Measurements from ENCODE around the gene TMOD3. TPM values are rescaled to one million over a fixed set of nuclear protein-coding genes. Genes with fewer than 3 reads are reported as not detected.

TMOD3 gene
- total and polyA plus RNA-seq, 2 of the 8 experiments (the other 6 are each of a cell fraction or from before 2014, with no cell fraction given), result 3.9 to 29.0 TPM

- Histone ChIP-seq H3K79me2 (ENCODE audit: control insufficient read depth in 1 of 2, insufficient read depth in 2 of 2, low read length in 2 of 2) (peaks cover 0 to 68% of the 10 kb centered on the region in 2 experiments), H3K4me3 (ENCODE audit: extremely low read depth in 1 of 4, insufficient read depth in 2 of 4, low read depth in 3 of 4, low read length in 4 of 4) (no peak overlapping the region)
- POLR2A ChIA-PET (ENCODE audit: partially characterized antibody), result no interaction called here
These were observed 16.6 kb downstream of the TMOD3 start for GRCh38 chr15:51846066-51846462.

More at GRCh38 chr15:51846066-51846462, 16.6 kb downstream of the TMOD3 start:
- Histone ChIP-seq H4K8ac (ENCODE audit: extremely low read depth, insufficient read depth, low read length) (no peak overlapping the region; the same call in 1 of the 2 replicates), H3K4ac (replicated peaks; ENCODE audit: insufficient read length, low read depth, low read length) (no peak overlapping the region), H3K27me3 (replicated peaks in 1 of 4; ENCODE audit: control insufficient read depth in 3 of 4, extremely low read depth in 1 of 4, insufficient read depth in 3 of 4, low read length in 3 of 4) (no peaks in the 10 kb centered on the region), H2AFZ (ENCODE audit: low read length) (no peak overlapping the region), H3K23me2 (ENCODE audit: low read depth, low read length) (no peaks in the 10 kb centered on the region), H3K18ac (ENCODE audit: extremely low read depth, low read length) (no peak overlapping the region), H4K20me1 (replicated peaks in 1 of 2; ENCODE audit: control insufficient read depth in 1 of 2, insufficient read depth in 2 of 2, low read length in 2 of 2) (peaks cover 0 to 2% of the 10 kb centered on the region in 2 experiments), H2BK120ac (replicated peaks; ENCODE audit: low read depth, low read length) (no peak overlapping the region), H2BK12ac (ENCODE audit: low read depth, low read length) (no peak overlapping the region), H2BK15ac (ENCODE audit: low read length) (no peak overlapping the region), H3K27ac (ENCODE audit: low read depth, low read length) (no peak overlapping the region), H3K4me2 (ENCODE audit: insufficient read depth in 1 of 2, low read depth in 2 of 2, low read length in 2 of 2) (no peak overlapping the region), H3K14ac (ENCODE audit: insufficient read length) (no peak overlapping the region), H3K79me1 (ENCODE audit: low read depth, low read length) (peaks cover 6% of the 10 kb centered on the region; the same call in 1 of the 2 replicates), H2BK5ac (ENCODE audit: low read depth, low read length) (no peak overlapping the region), H2AK5ac (ENCODE audit: low read depth, low read length) (no peak overlapping the region), H3K9me3 (ENCODE audit: insufficient read depth in 2 of 2, low read depth in 1 of 2, low read length in 1 of 2) (no peaks in the 10 kb centered on the region), H3K36me3 (ENCODE audit: control insufficient read depth in 2 of 4, insufficient read depth in 4 of 4, low read length in 3 of 4) (no peaks in the 10 kb centered on the region), H3K23ac (ENCODE audit: insufficient read length) (no peak overlapping the region), H3K4me1 (replicated peaks in 1 of 4; ENCODE audit: control insufficient read depth in 3 of 4, insufficient read depth in 4 of 4, low read length in 3 of 4) (peaks cover 0 to 2% (median 0%) of the 10 kb centered on the region in 4 experiments; a peak in 2 of 7 replicates), H4K5ac (ENCODE audit: insufficient read length, low read depth, low read length) (no peak overlapping the region), H2BK20ac (ENCODE audit: low read length) (no peak overlapping the region), H3K56ac (replicated peaks; ENCODE audit: insufficient read length, low read depth, low read length) (no peak overlapping the region), H3K9ac (replicated peaks in 1 of 4; ENCODE audit: extremely low read depth in 1 of 4, low read depth in 3 of 4, low read length in 3 of 4) (no peak overlapping the region), H4K91ac (replicated peaks; ENCODE audit: insufficient read length, low read length) (no peak overlapping the region)
- WGBS, 2 experiments (ENCODE audit: extremely low coverage in 1 of 2, insufficient coverage in 1 of 2, insufficient read length in 1 of 2, insufficient replicate concordance in 2 of 2, low coverage in 1 of 2, low lambda C conversion rate in 2 of 2, missing lambda C conversion rate in 1 of 2), result 86% methylated on average over 3 of the region's 3 CpGs; no CpG with 5 or more reads in 1 of the 2 experiments
- DNase-seq (ENCODE audit: low read depth in 1 of 2, low spot score in 2 of 2), result no peak
- FAIRE-seq, result no peak
- CTCF ChIA-PET (ENCODE audit: partially characterized antibody), result interaction anchor here (0.7 to 1.3 kb wide), 2 partner anchors 24 to 55 kb away, joined by 3 read pairs; no protein-coding TSS in a partner anchor
- TF ChIP-seq KDM4A (IDR thresholded peaks at IDR 0.05; ENCODE audit: low read depth, low read length, severe bottlenecking), result no peak
- no peak for TF ChIP-seq SRF (IDR thresholded peaks at IDR 0.05; ENCODE audit: low read depth, low read length)
- no peak for TF ChIP-seq CEBPB (IDR thresholded peaks at IDR 0.05; ENCODE audit: low read depth, low read length)
- TF ChIP-seq ASH2L (IDR thresholded peaks at IDR 0.05; ENCODE audit: low read length), result no peak
- no peak for TF ChIP-seq RXRA (IDR thresholded peaks at IDR 0.05; ENCODE audit: insufficient read depth, low read depth, low read length)
